Left lung (tissue), 14 donors: Measurements from ENCODE around the gene HOXC4. TPM values are rescaled to one million over a fixed set of nuclear protein-coding genes. Genes with fewer than 3 reads are reported as not detected.

Source experiments
- ATAC-seq: fragments of 200-7000 bp; cut with Tn5 transposase; one replicate; pipeline ENCODE4 v1.9.1; 2020; ENCODE audit warnings: moderate library complexity
- DNase-seq, 4 donors: peaks; one replicate each; pipeline ENCODE4 v3.0.0-alpha.2; 2013 to 2020
- H3K27ac ChIP-seq, 2 donors: fragments of 200-600 bp; sonication (generic) in 1 of 2; one replicate each; pipeline versions ENCODE4 v1.5.0 to v1.8.0; 2020 to 2021
- H3K27me3 ChIP-seq, 2 donors: fragments of 200-600 bp; sonication (generic) in 1 of 2; one replicate each; pipeline versions ENCODE4 v1.5.0 to v1.8.0; 2020 to 2021
- H3K36me3 ChIP-seq, 2 donors: fragments of 200-600 bp; sonication (generic) in 1 of 2; one replicate each; pipeline versions ENCODE4 v1.5.0 to v1.8.0; 2020 to 2021
- H3K4me1 ChIP-seq, 2 donors: fragments of 200-600 bp; one replicate each; pipeline ENCODE4 v1.8.0; 2021
- H3K4me3 ChIP-seq, 2 donors: fragments of 200-600 bp; sonication (generic) in 1 of 2; one replicate each; pipeline versions ENCODE4 v1.5.0 to v1.8.0; 2020 to 2021; ENCODE audit warnings: mild to moderate bottlenecking in 1 of 2
- H3K9me3 ChIP-seq, 2 donors: fragments of 200-600 bp; sonication (generic) in 1 of 2; one replicate each; pipeline versions ENCODE4 v1.5.0 to v1.8.0; 2020 to 2021
- intact Hi-C, 2 donors: fragments of 100-400 bp; cut with DNase I; formaldehyde crosslinking; loops; one replicate each; pipeline versions ENCODE4 v1.11.2 to v1.14.2; 2022
- long read RNA-seq, 12 donors: library from polyadenylated mRNA in 2 of 12; unstranded in 2 of 12; transcript quantifications; one replicate each; pipeline ENCODE4 v2.0.0 and lab custom pipeline, GENCODE V29; 2019 to 2026
- polyA plus RNA-seq, 6 donors: library from polyadenylated mRNA; unstranded; fragments of 120-200 nt; gene quantifications; one replicate each; pipeline ENCODE4 v1.2.1, GENCODE V29; 2013; ENCODE audit not compliant: insufficient read length in 6 of 6
- total RNA-seq, 2 donors: library from RNA; stranded (reverse); fragmentation: NEBNext Ultra II Directional; extraction: Animal tissue kit (Norgen Biotek cat#: 25700); gene quantifications; one replicate each; pipeline ENCODE4 v1.2.1, GENCODE V29; 2021
- TF ChIP-seq, protein P1 (sequence below), 2 donors: fragments of 200-600 bp; sonication (generic) in 1 of 2; IDR thresholded peaks; one replicate each; pipeline versions ENCODE4 v1.5.0 to v1.8.0; 2021; ENCODE audit warnings: antibody characterized with exemption in 2 of 2
- donor health status: DM: no; HTN: yes; CAD: no.
- donor health status: DM: no; HTN: no; CAD: no.

Gene HOXC4
- total RNA-seq = under 1 TPM; 0.68 to 0.99 TPM
- polyA plus RNA-seq = 1 to 10 TPM; 3.3 to 5.2 (median 4.6) TPM
- long read RNA-seq, donor 1, partial matches to known transcripts = 0 of 3 reads
- long read RNA-seq, donor 1, other reads (novel, unspliced or antisense) = 0 of 3 reads
- long read RNA-seq, donor 2, partial matches to known transcripts = 0 of 4 reads
- long read RNA-seq, donor 2, other reads (novel, unspliced or antisense) = 0 of 4 reads
- long read RNA-seq, donor 3, partial matches to known transcripts = 0 of 2 reads
- long read RNA-seq, donor 3, other reads (novel, unspliced or antisense) = 0 of 2 reads
- long read RNA-seq, donor 4 = 0 reads
- long read RNA-seq, donor 5, partial matches to known transcripts = 0 of 4 reads
- long read RNA-seq, donor 5, other reads (novel, unspliced or antisense) = 0 of 4 reads
- long read RNA-seq, donor 6, partial matches to known transcripts = 0 of 2 reads
- long read RNA-seq, donor 6, other reads (novel, unspliced or antisense) = 0 of 2 reads
- long read RNA-seq, donor 7, partial matches to known transcripts = 0 of 2 reads
- long read RNA-seq, donor 7, other reads (novel, unspliced or antisense) = 0 of 2 reads
- long read RNA-seq, donor 8, partial matches to known transcripts = 0 of 3 reads
- long read RNA-seq, donor 8, other reads (novel, unspliced or antisense) = 0 of 3 reads
- long read RNA-seq, donor 9 = 0 reads
- long read RNA-seq, donor 10 = 0 reads
- long read RNA-seq, donor 11, transcript HOXC4-202 (2 exons, 1,666 nt) = major isoform, 56 of 73 reads
- long read RNA-seq, donor 11, partial matches to known transcripts = 17 of 73 reads
- long read RNA-seq, donor 11, other reads (novel, unspliced or antisense) = 0 of 73 reads
- long read RNA-seq, donor 12, partial matches to known transcripts = 0 of 1 reads
- long read RNA-seq, donor 12, other reads (novel, unspliced or antisense) = 0 of 1 reads

DNA sequence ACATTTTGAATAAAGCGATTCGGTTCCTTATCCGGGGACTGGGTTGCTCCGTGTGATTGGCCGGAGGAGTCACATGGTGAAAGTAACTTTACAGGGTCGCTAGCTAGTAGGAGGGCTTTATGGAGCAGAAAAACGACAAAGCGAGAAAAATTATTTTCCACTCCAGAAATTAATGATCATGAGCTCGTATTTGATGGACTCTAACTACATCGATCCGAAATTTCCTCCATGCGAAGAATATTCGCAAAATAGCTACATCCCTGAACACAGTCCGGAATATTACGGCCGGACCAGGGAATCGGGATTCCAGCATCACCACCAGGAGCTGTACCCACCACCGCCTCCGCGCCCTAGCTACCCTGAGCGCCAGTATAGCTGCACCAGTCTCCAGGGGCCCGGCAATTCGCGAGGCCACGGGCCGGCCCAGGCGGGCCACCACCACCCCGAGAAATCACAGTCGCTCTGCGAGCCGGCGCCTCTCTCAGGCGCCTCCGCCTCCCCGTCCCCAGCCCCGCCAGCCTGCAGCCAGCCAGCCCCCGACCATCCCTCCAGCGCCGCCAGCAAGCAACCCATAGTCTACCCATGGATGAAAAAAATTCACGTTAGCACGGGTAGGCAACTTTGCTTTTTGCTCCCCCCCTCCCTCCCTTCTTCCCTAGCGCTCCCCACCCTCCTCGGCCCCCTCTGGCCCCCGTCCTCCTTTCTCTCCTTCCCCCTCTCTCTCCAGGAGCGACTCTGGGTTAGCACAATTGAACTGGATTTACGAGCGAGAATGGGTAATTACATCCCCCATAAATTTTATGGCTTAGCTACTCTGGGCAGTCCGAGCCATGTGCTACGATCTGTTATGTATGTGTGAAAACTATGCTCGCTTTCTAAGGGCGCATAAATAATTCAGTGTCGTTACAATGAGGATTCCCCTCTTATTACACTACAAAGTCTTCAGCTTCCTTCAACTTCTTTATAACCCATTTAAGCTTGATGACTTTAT, at the start of gene HOXC4:
Gene HOXC4 (plus strand): TSS at position 85 of the 991 bp plus-strand sequence. CDS start 88 bp downstream, at position 173.
- Histone ChIP-seq H3K4me3 (peak within 1 kb of the TSS; percentile 32 to 36), H3K27ac (no peak within 1 kb of the TSS), H3K27me3 (peaks cover 58 to 98% of the 10 kb centered on the region in 2 donors), H3K9me3 (no peaks in the 10 kb centered on the region), H3K4me1 (peaks cover 0 to 6% of the 10 kb centered on the region in 2 donors), H3K36me3 (no peaks in the 10 kb centered on the region)
- DNase-seq (peak in 2 of 4 donors; percentile 72 to 73), ATAC-seq (peak; percentile 72)
- intact Hi-C loops = no loop called here
- TF ChIP-seq, protein P1, sequence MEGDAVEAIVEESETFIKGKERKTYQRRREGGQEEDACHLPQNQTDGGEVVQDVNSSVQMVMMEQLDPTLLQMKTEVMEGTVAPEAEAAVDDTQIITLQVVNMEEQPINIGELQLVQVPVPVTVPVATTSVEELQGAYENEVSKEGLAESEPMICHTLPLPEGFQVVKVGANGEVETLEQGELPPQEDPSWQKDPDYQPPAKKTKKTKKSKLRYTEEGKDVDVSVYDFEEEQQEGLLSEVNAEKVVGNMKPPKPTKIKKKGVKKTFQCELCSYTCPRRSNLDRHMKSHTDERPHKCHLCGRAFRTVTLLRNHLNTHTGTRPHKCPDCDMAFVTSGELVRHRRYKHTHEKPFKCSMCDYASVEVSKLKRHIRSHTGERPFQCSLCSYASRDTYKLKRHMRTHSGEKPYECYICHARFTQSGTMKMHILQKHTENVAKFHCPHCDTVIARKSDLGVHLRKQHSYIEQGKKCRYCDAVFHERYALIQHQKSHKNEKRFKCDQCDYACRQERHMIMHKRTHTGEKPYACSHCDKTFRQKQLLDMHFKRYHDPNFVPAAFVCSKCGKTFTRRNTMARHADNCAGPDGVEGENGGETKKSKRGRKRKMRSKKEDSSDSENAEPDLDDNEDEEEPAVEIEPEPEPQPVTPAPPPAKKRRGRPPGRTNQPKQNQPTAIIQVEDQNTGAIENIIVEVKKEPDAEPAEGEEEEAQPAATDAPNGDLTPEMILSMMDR (IDR thresholded peaks at IDR 0.05) = no peak

DNA sequence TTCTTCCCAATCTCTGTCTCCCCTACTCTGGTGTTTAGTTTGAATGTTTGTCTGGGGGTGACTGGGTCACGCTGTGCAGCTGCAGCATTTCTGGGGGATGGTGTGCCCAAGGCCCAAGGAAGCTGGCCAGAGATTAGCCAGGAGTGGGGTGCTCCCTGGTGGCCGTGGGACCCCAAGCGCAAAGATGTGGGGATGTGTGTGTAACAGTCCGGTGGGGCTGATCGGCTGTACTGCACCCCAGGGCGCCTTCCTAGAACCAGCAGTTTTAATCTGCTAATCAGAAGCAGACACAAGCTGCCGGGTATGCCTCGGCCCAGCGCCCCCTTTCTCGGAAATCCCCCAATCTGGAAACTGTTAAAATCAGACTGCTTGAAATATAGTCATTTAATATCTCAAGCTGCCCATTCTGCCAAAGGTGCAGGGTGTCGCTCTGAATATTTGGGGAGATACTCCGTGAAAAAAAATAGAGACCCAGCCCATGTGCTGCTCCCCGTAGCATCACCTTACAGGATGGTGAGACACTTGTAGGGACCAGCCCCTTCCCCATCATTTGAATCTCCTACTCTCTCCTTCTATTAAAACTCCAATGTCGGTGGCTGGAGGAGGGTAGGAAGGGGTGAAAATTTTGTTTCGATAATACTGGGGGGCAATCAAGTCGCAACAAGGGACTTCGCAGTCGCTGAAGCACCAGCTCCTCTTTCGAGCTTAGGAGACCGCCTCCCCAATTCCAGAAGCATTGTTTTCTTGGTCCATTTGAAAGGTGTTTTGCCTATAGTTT, 49.4 kb upstream of the HOXC4 start:
- ATAC-seq (no peak), DNase-seq (no peak)
- Histone ChIP-seq H3K4me3 (no peak overlapping the region), H3K27me3 (peaks cover 93 to 98% of the 10 kb centered on the region in 2 donors), H3K9me3 (no peaks in the 10 kb centered on the region), H3K27ac (no peak overlapping the region), H3K36me3 (no peaks in the 10 kb centered on the region), H3K4me1 (peaks cover 11 to 26% of the 10 kb centered on the region in 2 donors)
- intact Hi-C loops = loop anchor here in 1 of 2 donors (10.0 kb wide), 1 partner anchor 191 kb away; no protein-coding TSS in a partner anchor
- TF ChIP-seq, protein P1 (IDR thresholded peaks at IDR 0.05) = no peak

DNA sequence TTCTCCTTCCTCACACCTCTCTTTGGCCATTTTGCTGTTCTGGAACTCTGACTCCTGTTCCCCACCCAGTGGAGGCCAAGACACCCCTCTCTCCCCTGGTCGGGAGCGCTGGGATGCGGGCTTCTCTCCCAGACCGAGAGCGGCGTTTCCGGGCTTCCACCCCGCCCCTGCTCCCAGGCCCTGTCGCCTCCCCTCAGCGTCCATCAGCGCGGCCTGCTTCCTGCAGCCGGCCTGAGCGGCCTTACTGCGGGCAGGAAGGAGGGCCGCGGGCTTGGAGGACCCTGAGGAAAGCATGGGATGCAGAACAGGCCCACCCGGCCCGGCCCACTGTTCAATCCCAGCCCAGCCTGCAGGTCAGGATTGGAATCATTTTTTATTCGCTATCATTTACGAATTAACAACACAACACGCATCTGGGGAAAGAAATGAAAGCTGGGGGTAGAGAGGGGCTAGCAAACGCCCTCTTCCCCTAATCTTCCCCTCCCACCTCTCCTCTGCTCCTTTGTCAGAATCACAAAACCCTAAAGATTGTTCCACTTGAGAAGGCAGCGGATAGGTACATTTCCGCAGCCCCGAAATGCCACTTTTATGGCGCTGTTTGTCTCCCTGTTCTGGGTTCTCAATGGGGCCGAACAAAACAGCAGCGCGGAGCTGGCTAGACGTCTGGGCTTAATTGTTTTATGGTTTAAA, 48.6 kb upstream of the HOXC4 start:
- DNase-seq (no peak), ATAC-seq (no peak)
- intact Hi-C loops = loop anchor here (5.0 to 10.0 kb wide), 2 partner anchors 190 to 197 kb away; no protein-coding TSS in a partner anchor
- TF ChIP-seq, protein P1 (IDR thresholded peaks at IDR 0.05) = no peak
- no peaks in the 10 kb centered on the region for H3K36me3 ChIP-seq
- no peak overlapping the region for H3K27ac ChIP-seq
- peaks cover 10 to 30% of the 10 kb centered on the region in 2 donors for H3K4me1 ChIP-seq
- H3K9me3 ChIP-seq = no peaks in the 10 kb centered on the region
- peaks cover 93 to 98% of the 10 kb centered on the region in 2 donors for H3K27me3 ChIP-seq
- H3K4me3 ChIP-seq = no peak overlapping the region

DNA sequence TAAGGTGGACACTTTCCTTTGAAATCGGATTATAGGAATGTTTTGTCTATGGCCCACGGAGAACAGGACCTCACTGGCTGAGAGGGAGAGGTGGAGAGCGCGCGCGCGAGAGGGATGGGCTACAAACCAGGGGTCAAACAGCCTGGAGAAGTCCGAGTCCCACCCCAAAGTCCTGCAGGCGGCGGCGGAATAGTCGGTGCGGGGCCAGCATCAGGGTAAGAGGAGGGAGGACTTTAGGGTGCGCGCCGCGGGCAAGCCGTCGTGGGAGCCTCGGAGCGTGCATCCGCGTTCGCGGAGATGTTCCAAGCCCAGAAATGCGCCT, 48.1 kb upstream of the HOXC4 start:
- peaks cover 6 to 25% of the 10 kb centered on the region in 2 donors for H3K4me1 ChIP-seq

More for the DNA sequence above, 48.1 kb upstream of the HOXC4 start:
- Histone ChIP-seq H3K27ac (no peak overlapping the region), H3K4me3 (no peak overlapping the region), H3K36me3 (no peaks in the 10 kb centered on the region), H3K9me3 (no peaks in the 10 kb centered on the region), H3K27me3 (peaks cover 93 to 98% of the 10 kb centered on the region in 2 donors)
- TF ChIP-seq, protein P1 (IDR thresholded peaks at IDR 0.05) = no peak
- DNase-seq (no peak), ATAC-seq (no peak)
- intact Hi-C loops = loop anchor here (5.0 to 10.0 kb wide), 2 partner anchors 189 to 197 kb away; no protein-coding TSS in a partner anchor
